PFSK-1 (cell line): ENCODE data around the gene HIPK2.

ENCODE experiments used
- FOXP2 ChIP-seq: optimal IDR thresholded peaks from 2 replicates; pipeline ENCODE3; 2011; ENCODE audit warnings: borderline replicate concordance, control low read depth, inconsistent platforms; ENCODE audit not compliant: insufficient read depth; ENCODE audit errors: extremely low read length, extremely low read depth
- POLR2AphosphoS5 ChIP-seq: IDR thresholded peaks from 2 replicates; pipeline ENCODE4 v1.6.1; 2012; ENCODE audit warnings: low read depth, mild to moderate bottlenecking, control low read depth, low read length, moderate library complexity
- SIN3A ChIP-seq: IDR thresholded peaks from 2 replicates; pipeline ENCODE4 v1.6.1; 2012; ENCODE audit warnings: mild to moderate bottlenecking, low read length, moderate library complexity, borderline replicate concordance; ENCODE audit not compliant: insufficient read depth
- TAF1 ChIP-seq: IDR thresholded peaks from 2 replicates; pipeline ENCODE4 v1.6.1; 2012; ENCODE audit warnings: low read length, control low read depth, borderline replicate concordance; ENCODE audit not compliant: insufficient read depth
- TF ChIP-seq, protein P1 (sequence below), 2 experiments: IDR thresholded peaks; 2 replicates each; pipeline versions ENCODE4 v1.6.1 to v1.8.0; 2011 to 2012; ENCODE audit warnings: low read depth in 2 of 2, low read length in 2 of 2, control low read depth in 1 of 2, inconsistent platforms in 1 of 2, mild to moderate bottlenecking in 1 of 2, moderate library complexity in 1 of 2; ENCODE audit not compliant: insufficient read depth in 1 of 2

HIPK2 gene

GRCh38 chr7:139591550-139592195, 186.1 kb downstream of the HIPK2 start:
- no peak for TF ChIP-seq FOXP2
- TF ChIP-seq POLR2AphosphoS5 = no peak
- TF ChIP-seq, protein P1, sequence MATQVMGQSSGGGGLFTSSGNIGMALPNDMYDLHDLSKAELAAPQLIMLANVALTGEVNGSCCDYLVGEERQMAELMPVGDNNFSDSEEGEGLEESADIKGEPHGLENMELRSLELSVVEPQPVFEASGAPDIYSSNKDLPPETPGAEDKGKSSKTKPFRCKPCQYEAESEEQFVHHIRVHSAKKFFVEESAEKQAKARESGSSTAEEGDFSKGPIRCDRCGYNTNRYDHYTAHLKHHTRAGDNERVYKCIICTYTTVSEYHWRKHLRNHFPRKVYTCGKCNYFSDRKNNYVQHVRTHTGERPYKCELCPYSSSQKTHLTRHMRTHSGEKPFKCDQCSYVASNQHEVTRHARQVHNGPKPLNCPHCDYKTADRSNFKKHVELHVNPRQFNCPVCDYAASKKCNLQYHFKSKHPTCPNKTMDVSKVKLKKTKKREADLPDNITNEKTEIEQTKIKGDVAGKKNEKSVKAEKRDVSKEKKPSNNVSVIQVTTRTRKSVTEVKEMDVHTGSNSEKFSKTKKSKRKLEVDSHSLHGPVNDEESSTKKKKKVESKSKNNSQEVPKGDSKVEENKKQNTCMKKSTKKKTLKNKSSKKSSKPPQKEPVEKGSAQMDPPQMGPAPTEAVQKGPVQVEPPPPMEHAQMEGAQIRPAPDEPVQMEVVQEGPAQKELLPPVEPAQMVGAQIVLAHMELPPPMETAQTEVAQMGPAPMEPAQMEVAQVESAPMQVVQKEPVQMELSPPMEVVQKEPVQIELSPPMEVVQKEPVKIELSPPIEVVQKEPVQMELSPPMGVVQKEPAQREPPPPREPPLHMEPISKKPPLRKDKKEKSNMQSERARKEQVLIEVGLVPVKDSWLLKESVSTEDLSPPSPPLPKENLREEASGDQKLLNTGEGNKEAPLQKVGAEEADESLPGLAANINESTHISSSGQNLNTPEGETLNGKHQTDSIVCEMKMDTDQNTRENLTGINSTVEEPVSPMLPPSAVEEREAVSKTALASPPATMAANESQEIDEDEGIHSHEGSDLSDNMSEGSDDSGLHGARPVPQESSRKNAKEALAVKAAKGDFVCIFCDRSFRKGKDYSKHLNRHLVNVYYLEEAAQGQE (IDR thresholded peaks at IDR 0.05; ENCODE audit: insufficient read depth in 1 of 2, low read depth in 2 of 2, low read length in 2 of 2) = no peak
- TF ChIP-seq TAF1 = no peak
- no peak for TF ChIP-seq SIN3A

GRCh38 chr7:139589474-139589873, 188.3 kb downstream of the HIPK2 start:
- TF ChIP-seq FOXP2 (no peak), TAF1 (no peak), SIN3A (no peak), POLR2AphosphoS5 (no peak)
- TF ChIP-seq, protein P1 (IDR thresholded peaks at IDR 0.05; ENCODE audit: insufficient read depth in 1 of 2, low read depth in 2 of 2, low read length in 2 of 2) = no peak

GRCh38 chr7:139588632-139589031, 189.2 kb downstream of the HIPK2 start:
- TF ChIP-seq FOXP2 = no peak

DNA sequence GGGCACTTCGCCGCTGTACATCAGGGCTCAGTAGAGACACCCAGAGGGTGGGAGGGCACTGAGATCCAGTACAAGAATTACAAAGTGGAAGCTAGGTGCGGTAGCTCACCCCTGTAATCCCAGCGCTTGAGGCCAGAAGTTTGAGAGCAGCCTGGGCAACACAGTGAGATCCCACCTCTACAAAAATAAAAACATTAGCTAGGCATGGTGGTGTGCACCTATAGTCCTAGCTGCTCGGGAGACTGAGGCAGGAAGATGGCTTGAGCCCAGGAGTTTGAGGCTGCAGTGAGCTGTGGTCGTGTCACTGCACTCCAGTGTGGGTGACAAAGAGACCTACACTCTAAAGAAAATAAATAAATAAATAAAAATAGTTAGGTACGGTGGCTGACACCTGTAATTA, 190.3 kb downstream of the HIPK2 start:
- TF ChIP-seq FOXP2 (no peak), POLR2AphosphoS5 (no peak), SIN3A (no peak), TAF1 (no peak)
- TF ChIP-seq, protein P1 (IDR thresholded peaks at IDR 0.05; ENCODE audit: insufficient read depth in 1 of 2, low read depth in 2 of 2, low read length in 2 of 2) = no peak

GRCh38 chr7:139586286-139586685, 191.5 kb downstream of the HIPK2 start:
- TF ChIP-seq FOXP2 (no peak), POLR2AphosphoS5 (no peak), TAF1 (no peak), SIN3A (no peak)
- TF ChIP-seq, protein P1 (IDR thresholded peaks at IDR 0.05; ENCODE audit: insufficient read depth in 1 of 2, low read depth in 2 of 2, low read length in 2 of 2) = no peak
